PFSK-1 (cell line): ENCODE results near the gene ARF1.

Experiments
- POLR2AphosphoS5 ChIP-seq: IDR thresholded peaks from 2 replicates; pipeline ENCODE4 v1.6.1; 2012; ENCODE audit warnings: low read depth, mild to moderate bottlenecking, control low read depth, low read length, moderate library complexity
- SIN3A ChIP-seq: IDR thresholded peaks from 2 replicates; pipeline ENCODE4 v1.6.1; 2012; ENCODE audit warnings: mild to moderate bottlenecking, low read length, moderate library complexity, borderline replicate concordance; ENCODE audit not compliant: insufficient read depth
- TAF1 ChIP-seq: IDR thresholded peaks from 2 replicates; pipeline ENCODE4 v1.6.1; 2012; ENCODE audit warnings: low read length, control low read depth, borderline replicate concordance; ENCODE audit not compliant: insufficient read depth

DNA sequence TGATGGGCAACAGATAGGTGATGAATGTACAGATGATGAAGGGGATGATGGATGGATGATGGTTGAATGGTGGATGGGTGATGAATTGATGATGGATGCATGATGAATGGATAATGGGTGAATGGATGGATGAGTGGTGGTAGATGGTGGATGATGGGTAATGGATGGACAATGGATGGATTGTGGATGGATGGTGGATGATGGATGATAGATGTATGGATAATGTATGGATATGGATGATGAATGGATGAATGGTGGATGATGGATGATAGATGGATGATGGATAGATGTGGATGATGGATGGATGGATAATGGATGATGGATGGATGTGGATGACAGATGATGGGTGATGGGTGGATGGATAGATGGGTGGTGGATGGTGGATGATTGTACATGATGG lies 40.0 kb upstream of the ARF1 start:
- TF ChIP-seq TAF1 (no peak), POLR2AphosphoS5 (no peak), SIN3A (no peak)
